NCI-H2107 treated with DMSO at 0.1 percent for 48 hours (cell line): Measurements from ENCODE around the gene TLK2.
A peak's percentile ranks its signal among the peaks of the same experiment; 100 is the strongest.
"Not testable (repeated sequence)": the region's sequence is repeated elsewhere in the genome, so short reads cannot be mapped to it uniquely, and the experiment has no call there.

Experiments
- DNase-seq: peaks from one replicate; lab custom pipeline; 2025; ENCODE audit not compliant: unreplicated experiment; lab: John Stamatoyannopoulos, UW

TLK2 gene

DNA sequence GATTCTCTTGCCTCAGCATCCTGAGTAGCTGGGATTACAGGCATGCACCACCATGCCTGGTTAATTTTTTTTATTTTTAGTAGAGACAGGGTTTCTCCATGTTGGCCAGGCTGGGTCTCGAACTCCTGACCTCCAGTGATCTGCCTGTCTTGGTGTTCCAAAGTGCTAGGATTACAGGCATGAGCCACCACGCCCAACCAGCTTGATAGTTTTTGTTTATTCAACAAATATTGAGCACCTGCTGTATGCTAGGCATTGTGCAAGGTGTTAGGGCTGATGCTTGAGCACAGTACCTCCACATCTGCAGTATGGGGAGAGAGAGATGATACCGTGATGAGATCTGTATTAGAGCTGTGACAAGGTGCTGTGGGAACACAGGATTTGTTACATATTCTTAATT, 3.9 kb downstream of the TLK2 start:
- DNase-seq = not testable (repeated sequence)

DNA sequence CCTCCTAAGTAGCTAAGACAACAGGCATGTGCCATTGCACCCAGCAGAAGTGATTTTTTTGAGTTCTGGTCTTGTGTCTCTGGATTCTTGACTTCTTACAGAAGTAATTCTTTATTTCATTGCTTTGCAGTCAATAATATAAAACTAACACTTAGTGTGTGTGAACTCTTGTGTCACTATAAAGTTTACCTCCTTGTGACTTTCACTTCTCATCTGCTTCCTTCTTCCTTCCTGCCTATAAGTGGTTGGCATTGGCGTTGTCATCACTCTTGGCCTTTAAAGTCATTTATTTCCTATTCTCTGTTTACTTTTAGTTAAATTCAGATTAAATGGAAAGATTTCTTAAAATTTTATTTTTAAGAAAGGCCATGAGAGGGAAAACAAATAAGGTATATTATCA, 12.4 kb downstream of the TLK2 start:
- not testable (repeated sequence) for DNase-seq

DNA sequence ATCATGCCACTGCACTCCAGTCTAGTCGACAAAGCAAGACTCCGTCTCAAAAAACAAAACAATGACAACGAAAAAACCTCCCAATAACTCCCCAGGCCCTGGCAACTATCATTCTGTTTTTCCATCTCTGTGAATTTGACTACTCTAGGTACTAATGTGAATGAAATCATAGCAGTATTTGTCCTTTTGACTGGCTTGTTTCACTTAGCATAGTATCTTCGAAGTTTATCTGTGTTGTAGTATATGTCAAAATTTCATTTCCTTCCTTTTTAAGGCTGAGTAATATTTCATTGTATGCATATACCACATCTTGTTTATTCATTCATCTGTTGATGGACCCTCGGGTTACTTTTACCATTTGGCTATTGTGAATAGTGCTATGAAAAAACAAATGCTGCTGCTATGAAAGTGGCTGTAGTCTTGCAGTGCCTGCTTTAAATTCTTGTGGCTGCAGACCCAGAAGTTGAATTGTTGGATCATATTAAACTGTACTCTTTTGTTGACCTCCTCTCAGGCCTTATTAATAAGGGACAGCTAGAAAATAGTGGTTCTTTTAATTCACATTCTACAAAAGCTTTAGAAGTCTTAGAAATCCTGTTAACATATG, 14.5 kb downstream of the TLK2 start:
- DNase-seq = not testable (repeated sequence)

DNA sequence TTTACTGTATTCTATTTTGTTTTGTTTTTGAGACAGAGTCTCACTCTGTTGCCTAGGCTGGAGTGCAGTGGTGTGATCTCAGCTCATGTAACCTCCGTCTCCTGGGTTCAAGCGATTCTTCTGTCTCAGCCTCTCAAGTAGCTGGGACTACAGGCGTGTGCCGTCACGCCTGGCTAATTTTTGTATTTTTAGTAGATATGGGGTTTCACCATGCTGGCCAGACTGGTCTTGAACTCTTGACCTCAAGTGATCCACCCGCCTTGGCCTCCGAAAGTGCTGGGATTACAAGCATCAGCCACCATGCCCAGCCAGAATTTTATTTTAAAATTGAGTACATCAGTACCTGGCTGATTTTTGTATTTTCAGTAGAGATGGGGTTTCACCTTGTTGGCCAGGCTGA, 15.4 kb downstream of the TLK2 start:
- not testable (repeated sequence) for DNase-seq

DNA sequence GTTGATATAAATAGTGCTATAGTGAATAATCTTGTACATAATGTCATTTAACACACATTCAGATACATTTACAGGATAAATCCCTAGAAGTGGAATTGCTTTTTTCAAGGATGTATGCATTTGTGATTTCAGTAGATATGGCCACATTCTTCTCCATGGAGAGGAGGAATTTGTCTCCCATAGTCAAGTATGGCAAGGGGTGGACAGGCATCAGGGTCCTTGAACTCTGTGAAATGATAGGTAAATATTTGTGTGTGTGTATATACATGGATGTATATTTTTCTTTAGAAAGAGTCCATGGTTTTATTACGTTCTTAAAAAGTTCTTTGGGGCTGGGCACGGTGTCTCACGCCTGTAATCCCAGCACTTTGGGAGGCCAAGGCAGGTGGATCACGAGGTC, 17.7 kb downstream of the TLK2 start:
- not testable (repeated sequence) for DNase-seq

DNA sequence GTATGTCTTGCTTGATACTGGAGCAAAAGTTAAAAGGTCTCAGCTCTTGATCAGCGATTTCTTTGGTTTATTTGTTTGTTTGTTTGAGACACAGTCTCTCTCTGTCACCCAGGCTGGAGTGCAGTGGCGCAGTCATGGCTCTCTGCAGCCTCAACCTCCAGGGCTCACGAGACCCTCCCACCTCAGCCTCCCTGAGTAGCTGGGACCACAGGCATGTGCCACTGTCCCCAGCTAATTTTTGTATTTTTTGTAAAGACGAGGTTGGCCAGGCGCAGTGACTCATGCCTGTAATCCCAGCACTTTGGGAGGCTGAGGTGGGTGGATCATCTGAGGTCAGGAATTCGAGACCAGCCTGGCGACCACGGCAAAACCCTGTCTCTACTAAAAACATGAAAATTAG, 20.2 kb downstream of the TLK2 start:
- DNase-seq = not testable (repeated sequence)

DNA sequence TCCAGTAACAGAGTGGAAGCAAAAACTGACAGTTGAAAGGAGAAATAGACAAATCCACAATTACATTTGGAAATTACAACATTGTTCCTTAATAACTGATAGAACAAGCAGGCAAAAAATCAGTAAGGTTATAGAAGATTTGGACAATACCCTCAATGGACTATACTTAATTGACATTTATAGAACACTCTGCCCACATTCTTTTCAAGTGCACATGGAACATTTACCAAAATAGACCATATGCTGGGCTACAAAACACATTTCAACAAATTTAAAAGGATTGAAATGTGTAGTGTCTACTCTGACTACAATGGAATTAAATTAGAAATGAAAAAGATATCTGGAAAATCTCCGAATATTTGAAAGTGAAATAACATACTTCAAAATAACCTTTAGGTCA, 21.8 kb downstream of the TLK2 start:
- DNase-seq = not testable (repeated sequence)

DNA sequence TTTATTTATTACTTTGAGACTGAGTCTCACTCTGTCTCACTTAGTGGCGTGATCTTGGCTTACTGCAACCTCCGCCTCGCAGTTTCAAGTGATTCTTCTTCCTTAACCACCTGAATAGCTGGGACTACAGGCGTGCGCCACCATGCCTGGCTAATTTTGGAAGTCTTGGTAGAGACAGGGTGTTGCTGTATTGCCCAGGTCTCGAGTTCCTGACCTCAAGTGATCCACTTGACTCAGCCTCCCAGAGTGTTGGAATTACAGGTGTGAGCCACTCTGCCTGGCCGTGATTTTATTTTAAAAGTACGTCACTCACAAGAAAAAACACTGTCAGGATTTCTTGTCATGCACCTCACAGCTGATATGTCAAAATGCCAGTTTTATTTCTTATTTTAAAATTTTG, 26.2 kb downstream of the TLK2 start:
- not testable (repeated sequence) for DNase-seq

DNA sequence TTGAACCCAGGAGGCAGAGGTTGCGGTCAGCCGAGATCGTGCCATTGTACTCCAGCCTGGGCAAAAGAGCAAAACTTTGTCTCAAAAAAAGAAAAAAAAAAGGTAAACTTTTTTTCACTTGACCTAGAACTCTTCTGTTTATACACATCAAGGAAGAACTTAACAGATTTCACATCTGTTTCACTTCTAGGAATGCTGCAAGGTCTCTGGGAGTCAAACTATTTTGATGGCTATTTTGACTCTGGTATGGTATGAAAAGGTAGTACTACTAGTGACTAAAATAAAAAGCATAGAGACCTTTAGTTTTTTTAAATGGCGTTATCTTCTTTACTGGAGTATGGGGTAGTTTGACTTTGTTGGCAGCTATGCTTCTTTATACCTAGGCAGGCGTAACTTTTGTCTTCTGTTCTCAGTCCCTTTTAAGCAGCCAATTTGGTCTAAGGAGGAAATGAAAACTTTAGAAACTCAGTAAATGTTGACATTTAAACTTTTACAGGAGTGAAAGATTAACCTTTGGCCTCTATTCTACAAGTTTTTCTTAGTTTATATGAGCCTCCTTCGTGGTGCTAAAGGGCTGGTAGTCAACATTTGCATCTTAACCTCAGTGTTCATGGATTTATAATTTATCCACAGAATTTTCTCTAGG, 28.7 kb downstream of the TLK2 start:
- not testable (repeated sequence) for DNase-seq

DNA sequence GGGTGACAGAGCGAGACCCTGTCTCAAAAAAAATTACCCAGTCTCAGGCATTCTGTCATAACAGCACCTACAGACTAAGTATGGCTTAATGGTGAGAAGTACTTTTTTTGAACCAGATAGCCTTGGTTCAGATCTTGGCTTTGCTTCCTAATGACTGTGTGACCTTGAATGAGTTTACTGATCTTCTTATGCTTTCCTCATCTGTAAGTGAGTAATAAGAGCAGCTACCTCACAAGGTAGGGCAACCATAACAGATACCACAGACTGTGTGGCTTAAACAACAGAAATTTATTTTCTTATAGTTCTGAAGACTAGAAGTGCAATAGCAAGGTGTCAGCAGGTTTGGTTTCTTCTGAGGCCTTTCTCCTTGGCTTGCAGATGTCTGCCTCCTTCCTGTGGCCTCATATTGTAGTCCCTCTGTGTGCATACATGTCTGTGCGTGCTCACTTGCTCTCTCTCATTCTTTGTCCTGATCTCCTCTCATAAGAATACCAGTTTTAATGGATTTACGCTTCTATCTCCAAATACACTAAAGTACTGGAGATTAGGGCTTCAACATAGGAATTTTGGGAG, 31.7 kb downstream of the TLK2 start:
- DNase-seq = not testable (repeated sequence)

DNA sequence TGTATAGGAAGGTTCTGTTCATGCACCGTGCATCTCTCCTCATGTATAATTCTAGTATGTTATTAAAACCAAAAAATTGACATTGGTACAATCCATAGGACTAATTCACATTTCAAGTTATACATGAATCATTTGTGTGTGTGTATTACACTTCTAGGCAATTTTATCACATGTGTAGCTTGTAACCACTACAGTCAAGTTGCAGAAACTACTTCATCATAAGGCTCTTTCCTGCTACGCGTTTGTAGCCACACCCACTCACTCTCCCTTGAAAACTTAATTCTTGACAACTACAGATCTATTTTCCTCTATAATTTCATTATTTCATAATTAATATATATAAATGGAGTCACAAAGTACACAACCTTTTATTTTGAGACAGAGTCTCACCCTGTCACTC, 32.4 kb downstream of the TLK2 start:
- not testable (repeated sequence) for DNase-seq

DNA sequence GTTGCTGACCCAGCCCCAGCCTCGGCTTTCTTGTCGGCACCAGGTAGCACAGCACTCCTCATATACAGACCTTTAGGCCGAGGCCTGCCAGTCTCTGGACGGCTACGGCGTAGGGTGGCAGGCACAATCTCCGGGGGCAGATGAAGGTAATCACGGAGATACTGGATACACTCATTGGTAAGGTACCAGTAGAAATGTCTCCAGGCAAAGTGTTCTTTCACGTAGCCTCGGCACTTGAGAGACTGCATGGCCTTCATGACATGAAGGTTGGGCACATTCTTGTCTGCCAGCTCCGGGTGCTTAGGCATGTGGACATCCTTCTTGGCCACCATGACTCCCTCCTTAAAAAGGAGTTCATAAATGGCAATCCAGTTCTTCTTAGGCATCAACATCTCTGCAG, 37.8 kb downstream of the TLK2 start:
- DNase-seq = not testable (repeated sequence)

DNA sequence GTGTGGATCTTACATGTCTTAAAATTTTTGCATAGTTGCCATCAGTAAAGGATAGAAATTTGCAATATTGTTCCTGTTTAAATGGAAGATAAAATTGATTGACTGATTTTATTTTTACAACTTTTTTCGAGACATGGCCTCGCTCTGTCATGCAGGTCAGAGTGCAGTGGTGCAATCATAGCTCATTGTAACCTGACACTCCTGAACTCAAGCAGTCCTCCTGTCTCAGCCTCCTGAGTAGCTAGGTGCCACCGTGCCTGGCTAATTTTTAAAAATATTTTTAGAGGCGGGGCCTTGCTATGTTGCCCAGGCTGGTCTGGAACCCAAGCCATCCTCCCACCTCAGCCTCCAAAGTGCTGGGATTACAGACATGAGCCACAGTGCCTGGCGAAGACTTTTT, 42.7 kb downstream of the TLK2 start:
- not testable (repeated sequence) for DNase-seq

DNA sequence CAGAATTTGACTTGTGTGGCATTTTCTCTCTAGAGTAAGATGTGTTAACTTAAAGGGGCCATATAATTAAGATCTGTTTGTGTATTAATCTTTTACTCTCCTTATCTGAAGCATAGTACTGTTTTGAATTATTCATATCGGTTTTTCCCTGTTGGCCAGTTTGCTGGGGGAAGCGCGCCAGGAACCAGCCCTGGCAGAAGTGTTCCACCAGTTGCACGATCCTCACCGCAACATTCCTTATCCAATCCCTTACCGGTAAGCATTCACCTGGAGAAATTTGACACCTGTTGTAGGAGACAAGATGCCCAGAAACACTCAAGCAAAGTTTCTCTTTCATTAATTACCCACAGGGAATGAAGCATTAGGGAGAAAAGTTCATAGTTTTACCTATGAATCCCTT, 45.5 kb downstream of the TLK2 start:
- DNase-seq = not testable (repeated sequence)

DNA sequence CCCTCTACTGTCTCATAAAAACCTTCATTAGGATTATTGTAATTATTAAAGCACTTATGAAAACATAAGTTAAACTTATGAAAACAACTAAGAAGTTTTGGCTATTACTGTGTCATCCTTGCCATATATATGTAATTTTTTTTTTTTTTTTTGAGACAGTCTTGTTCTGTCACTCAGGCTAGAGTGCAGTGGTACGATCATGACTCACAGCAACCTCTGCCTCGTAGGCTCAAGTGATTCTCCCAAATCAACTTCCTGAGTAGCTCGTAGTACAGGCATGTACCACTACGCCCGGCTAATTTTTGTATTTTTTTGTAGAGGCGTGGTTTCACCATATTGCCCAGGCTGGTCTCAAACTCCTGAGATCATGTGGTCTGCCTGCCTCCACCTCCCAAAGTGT, 46.7 kb downstream of the TLK2 start:
- DNase-seq = not testable (repeated sequence)

DNA sequence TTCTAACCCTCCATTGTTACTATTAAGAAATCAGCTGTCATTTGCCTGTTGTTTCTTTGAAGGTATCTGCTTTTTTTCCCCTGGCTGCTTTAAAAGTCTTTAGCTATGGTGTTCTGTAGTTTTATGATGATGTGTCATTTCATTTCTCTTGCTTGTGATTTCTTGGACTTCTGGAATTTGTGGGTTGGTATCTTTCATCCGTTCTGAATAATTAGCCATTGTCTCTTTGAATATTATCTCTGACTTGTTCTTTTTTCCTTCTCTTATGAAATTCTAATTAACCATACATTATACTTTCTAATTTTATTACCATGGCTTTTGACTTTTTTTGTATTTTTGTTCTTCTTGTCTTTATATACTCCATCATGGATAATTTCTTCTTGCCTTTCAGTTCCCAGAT, 52.3 kb downstream of the TLK2 start:
- DNase-seq = not testable (repeated sequence)

DNA sequence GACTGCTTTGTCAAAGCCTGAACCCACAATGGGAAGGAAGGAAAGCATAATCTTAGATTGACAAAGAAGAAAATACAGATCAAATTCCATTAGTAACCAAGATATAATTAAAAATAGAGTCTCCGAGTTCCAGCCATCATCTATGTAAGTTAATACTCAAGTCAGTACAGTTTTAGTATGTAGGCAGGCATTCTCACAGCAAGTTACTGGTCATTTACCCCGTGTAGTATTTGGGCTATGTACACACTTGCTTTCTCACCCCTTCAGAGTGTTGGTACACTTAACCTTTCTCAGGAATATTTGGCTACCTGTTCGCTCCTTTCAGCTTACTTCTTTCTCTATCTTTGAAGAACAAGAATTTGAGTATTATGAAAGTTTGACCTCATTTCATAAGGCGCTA, 57.9 kb downstream of the TLK2 start:
- not testable (repeated sequence) for DNase-seq

DNA sequence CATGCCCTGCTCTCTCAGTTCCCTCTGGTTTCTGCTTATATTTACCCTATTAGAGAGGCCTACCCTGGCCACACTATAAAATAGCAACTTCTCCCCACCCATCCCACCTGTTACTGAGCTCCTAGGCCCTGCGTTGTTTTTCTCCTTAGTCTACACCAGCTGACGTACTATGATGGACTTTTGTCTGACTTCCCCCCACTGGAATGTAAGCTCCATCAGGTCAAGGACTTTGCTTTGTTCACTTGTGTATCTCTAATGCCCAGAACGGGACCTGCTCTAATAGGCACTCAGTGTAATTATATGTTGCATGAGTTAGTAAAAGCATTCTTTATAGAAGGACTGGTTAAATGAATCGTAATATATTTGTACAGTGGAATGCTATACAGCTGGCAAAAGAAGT, 62.4 kb downstream of the TLK2 start:
- not testable (repeated sequence) for DNase-seq

DNA sequence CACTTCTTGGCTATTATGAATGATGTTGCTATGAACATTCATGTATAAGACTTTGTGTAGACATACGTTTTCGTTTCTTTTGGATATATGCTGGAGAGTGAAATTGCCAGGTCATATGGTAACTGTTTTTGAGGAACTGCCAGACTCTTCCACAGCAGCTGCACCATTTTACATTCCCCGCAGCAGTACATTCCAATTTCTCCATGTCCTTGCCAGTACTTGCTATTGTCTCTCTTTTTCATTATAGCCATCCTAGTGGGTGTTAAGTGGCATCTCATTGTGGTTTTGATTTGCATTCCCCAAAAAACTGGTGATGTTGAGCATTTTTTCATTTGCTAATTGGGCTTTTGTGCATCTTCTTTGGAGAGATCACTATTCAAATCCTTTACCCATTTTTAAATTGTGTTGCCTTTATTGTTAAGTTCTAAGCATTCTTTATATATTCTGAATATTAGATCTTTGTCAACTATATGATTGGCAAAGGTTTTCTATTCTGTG, 64.7 kb downstream of the TLK2 start:
- not testable (repeated sequence) for DNase-seq

DNA sequence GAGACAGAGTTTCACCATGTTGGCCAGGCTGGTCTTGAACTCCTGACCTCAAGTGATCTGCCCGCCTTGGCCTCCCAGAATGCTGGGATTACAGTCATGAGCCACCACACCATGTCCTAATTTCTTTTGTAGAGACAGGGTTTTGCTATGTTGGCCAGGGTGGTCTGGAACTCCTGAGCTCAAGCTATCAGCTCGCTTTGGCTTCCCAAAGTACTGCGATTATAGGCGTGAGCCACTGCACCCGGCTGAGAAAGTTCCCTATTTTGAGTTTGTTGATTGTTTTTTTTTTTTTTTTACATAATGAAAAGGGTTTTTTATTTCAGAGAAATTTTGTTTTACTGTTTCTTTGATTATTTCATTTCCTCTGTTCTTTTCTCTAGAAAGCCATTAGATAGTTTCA, 67.4 kb downstream of the TLK2 start:
- DNase-seq = not testable (repeated sequence)

DNA sequence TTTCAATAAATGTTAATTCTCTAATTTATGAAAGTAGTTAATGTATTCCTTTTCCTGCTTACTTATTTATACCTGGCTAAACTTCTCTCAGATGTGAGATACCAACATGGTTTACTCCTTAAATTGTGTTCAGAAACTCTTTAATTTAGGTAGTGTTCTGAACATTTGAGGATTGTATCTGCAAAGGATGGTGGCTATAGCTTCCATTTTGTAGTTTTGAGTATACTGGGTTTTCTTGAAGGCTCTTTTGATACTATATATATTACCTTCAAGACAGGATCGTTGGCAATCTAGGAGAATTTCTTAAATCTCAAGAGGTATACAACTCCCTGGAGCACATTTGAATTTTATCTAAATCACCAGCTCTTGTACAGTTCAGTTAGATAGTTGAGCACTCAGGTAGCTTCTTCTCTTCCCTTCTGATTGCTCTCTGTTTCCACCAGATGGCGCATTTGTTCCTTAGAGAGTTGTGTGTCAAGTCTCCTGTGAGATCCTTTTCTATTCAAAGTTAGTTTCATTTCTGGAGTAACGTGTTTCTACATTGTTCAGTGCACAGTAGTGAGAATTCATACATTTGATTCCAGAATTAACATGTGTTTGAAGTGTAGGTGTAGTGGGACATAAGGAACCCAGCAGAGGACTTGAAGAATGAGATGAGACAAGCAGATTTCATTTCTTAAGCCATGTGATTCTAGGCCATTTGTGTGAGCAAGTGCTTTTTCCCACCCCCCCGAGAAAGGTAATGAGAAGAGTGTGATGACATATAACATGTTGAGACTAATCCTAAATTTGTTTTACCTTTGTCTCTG, 74.4 kb downstream of the TLK2 start:
- peak; percentile 25 for DNase-seq
